PC-3 (cell line): ENCODE data around the gene RNF150.

ENCODE experiments used
- EZH2 ChIP-seq: fragments of 300-600 bp; sonication (generic); IDR thresholded peaks from one replicate; pipeline ENCODE4 v1.6.1; 2017; ENCODE audit warnings: antibody characterized with exemption, mild to moderate bottlenecking, low read length; ENCODE audit not compliant: unreplicated experiment
- EZH2phosphoT487 ChIP-seq: fragments of 300-600 bp; sonication (generic); IDR thresholded peaks from 2 replicates; pipeline ENCODE4 v1.6.1; 2018; ENCODE audit warnings: mild to moderate bottlenecking, antibody characterized with exemption, low read length, borderline replicate concordance
- TF ChIP-seq, protein P1 (sequence below): fragments of 300-600 bp; sonication (generic); conservative IDR thresholded peaks from 2 replicates; pipeline ENCODE4 v1.5.1; 2017; ENCODE audit warnings: antibody characterized with exemption, low read depth, mild to moderate bottlenecking, low read length

DNA sequence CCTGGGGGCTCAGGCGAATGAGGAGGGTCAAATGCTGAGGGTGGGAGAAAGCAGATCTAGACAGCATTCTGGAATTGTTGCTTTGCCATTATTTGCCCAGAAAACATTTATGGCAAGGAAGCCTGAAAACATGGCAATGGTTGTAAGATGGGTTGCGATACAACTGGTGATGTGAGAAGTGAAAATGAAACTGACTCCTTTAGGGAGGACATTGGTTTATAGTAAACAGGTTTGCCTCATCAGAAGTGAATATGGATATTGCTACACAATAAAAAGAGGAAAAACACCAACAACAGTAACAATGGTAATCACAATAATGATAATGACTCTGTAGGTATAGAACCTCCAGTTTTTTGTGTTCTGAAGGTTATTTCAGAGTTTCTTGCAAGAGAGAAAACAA is 270.1 kb downstream of the RNF150 start:
- no peak for TF ChIP-seq EZH2phosphoT487
- TF ChIP-seq, protein P1, sequence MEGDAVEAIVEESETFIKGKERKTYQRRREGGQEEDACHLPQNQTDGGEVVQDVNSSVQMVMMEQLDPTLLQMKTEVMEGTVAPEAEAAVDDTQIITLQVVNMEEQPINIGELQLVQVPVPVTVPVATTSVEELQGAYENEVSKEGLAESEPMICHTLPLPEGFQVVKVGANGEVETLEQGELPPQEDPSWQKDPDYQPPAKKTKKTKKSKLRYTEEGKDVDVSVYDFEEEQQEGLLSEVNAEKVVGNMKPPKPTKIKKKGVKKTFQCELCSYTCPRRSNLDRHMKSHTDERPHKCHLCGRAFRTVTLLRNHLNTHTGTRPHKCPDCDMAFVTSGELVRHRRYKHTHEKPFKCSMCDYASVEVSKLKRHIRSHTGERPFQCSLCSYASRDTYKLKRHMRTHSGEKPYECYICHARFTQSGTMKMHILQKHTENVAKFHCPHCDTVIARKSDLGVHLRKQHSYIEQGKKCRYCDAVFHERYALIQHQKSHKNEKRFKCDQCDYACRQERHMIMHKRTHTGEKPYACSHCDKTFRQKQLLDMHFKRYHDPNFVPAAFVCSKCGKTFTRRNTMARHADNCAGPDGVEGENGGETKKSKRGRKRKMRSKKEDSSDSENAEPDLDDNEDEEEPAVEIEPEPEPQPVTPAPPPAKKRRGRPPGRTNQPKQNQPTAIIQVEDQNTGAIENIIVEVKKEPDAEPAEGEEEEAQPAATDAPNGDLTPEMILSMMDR = no peak
- no peak for TF ChIP-seq EZH2
